Coronary artery (tissue), 2 donors: ENCODE results near the gene CACNG3.

ENCODE experiments used
- DNase-seq: peaks from one replicate; pipeline ENCODE4 v3.0.0-alpha.2; 2017; ENCODE audit warnings: low spot score
- H3K27ac ChIP-seq, 2 donors: fragments of 200-600 bp; sonication (generic); one replicate each; pipeline ENCODE4 v1.5.1; 2016 to 2019
- H3K4me3 ChIP-seq: fragments of 200-600 bp; sonication (generic); 2 replicates; pipeline ENCODE4 v1.5.1; 2016; ENCODE audit warnings: mild to moderate bottlenecking, moderate library complexity
- CTCF ChIP-seq: fragments of 200-600 bp; sonication (generic); IDR thresholded peaks from one replicate; pipeline ENCODE4 v1.5.1; 2019; ENCODE audit warnings: antibody characterized with exemption

The CACNG3 gene

GRCh38 chr16:24275413-24275812 lies 19.3 kb downstream of the CACNG3 start:
- Histone ChIP-seq H3K4me3 (no peak overlapping the region), H3K27ac (no peak overlapping the region)
- no peak for TF ChIP-seq CTCF
- DNase-seq: no peak

- no peak overlapping the region for H3K27ac ChIP-seq
- no peak overlapping the region for H3K4me3 ChIP-seq
- TF ChIP-seq CTCF: no peak
- DNase-seq: no peak
These were observed 23.9 kb downstream of the CACNG3 start for GRCh38 chr16:24279982-24280515.

GRCh38 chr16:24281466-24281865 lies 25.3 kb downstream of the CACNG3 start:
- Histone ChIP-seq H3K27ac (no peak overlapping the region), H3K4me3 (no peak overlapping the region)
- no peak for DNase-seq
- no peak for TF ChIP-seq CTCF

GRCh38 chr16:24282141-24282540 lies 26.0 kb downstream of the CACNG3 start:
- no peak for TF ChIP-seq CTCF
- no peak for DNase-seq
- no peak overlapping the region for H3K27ac ChIP-seq
- no peak overlapping the region for H3K4me3 ChIP-seq

- no peak for DNase-seq
- no peak for TF ChIP-seq CTCF
- Histone ChIP-seq H3K27ac (no peak overlapping the region), H3K4me3 (no peak overlapping the region)
These were observed 30.7 kb downstream of the CACNG3 start for GRCh38 chr16:24286741-24287405.

GRCh38 chr16:24288516-24288915 lies 32.4 kb downstream of the CACNG3 start:
- H3K4me3 ChIP-seq: no peak overlapping the region
- no peak for DNase-seq
- TF ChIP-seq CTCF: no peak
- no peak overlapping the region for H3K27ac ChIP-seq

- Histone ChIP-seq H3K27ac (no peak overlapping the region), H3K4me3 (no peak overlapping the region)
- TF ChIP-seq CTCF: no peak
- DNase-seq: no peak
These were observed 33.1 kb downstream of the CACNG3 start for GRCh38 chr16:24289166-24289700.
